ENCODE data around the gene ZNHIT1.

- TF ChIP-seq, protein P1, sequence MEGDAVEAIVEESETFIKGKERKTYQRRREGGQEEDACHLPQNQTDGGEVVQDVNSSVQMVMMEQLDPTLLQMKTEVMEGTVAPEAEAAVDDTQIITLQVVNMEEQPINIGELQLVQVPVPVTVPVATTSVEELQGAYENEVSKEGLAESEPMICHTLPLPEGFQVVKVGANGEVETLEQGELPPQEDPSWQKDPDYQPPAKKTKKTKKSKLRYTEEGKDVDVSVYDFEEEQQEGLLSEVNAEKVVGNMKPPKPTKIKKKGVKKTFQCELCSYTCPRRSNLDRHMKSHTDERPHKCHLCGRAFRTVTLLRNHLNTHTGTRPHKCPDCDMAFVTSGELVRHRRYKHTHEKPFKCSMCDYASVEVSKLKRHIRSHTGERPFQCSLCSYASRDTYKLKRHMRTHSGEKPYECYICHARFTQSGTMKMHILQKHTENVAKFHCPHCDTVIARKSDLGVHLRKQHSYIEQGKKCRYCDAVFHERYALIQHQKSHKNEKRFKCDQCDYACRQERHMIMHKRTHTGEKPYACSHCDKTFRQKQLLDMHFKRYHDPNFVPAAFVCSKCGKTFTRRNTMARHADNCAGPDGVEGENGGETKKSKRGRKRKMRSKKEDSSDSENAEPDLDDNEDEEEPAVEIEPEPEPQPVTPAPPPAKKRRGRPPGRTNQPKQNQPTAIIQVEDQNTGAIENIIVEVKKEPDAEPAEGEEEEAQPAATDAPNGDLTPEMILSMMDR (IDR thresholded peaks at IDR 0.05): no peak
- no peak for TF ChIP-seq POLR2A (IDR thresholded peaks at IDR 0.05)
Observed at GRCh38 chr7:101273206-101273605, 55.2 kb downstream of the ZNHIT1 start.

Data from prostate gland (tissue), 2 donors.